ENCODE results near the gene BCL7A.

GRCh38 chr12:121981456-121981855, 40.2 kb upstream of the BCL7A start:
- no peak for TF ChIP-seq TAF1 (conservative IDR thresholded peaks at IDR 0.05)
- TF ChIP-seq, protein P1, sequence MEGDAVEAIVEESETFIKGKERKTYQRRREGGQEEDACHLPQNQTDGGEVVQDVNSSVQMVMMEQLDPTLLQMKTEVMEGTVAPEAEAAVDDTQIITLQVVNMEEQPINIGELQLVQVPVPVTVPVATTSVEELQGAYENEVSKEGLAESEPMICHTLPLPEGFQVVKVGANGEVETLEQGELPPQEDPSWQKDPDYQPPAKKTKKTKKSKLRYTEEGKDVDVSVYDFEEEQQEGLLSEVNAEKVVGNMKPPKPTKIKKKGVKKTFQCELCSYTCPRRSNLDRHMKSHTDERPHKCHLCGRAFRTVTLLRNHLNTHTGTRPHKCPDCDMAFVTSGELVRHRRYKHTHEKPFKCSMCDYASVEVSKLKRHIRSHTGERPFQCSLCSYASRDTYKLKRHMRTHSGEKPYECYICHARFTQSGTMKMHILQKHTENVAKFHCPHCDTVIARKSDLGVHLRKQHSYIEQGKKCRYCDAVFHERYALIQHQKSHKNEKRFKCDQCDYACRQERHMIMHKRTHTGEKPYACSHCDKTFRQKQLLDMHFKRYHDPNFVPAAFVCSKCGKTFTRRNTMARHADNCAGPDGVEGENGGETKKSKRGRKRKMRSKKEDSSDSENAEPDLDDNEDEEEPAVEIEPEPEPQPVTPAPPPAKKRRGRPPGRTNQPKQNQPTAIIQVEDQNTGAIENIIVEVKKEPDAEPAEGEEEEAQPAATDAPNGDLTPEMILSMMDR (IDR thresholded peaks at IDR 0.05; ENCODE audit: low read depth, low read length, missing input control): no peak
- TF ChIP-seq GABPA (IDR thresholded peaks at IDR 0.05 in 1 of 2, conservative IDR thresholded peaks at IDR 0.05 in 1 of 2): no peak
- no peak for TF ChIP-seq SP1 (IDR thresholded peaks at IDR 0.05)
- TF ChIP-seq, protein P2, sequence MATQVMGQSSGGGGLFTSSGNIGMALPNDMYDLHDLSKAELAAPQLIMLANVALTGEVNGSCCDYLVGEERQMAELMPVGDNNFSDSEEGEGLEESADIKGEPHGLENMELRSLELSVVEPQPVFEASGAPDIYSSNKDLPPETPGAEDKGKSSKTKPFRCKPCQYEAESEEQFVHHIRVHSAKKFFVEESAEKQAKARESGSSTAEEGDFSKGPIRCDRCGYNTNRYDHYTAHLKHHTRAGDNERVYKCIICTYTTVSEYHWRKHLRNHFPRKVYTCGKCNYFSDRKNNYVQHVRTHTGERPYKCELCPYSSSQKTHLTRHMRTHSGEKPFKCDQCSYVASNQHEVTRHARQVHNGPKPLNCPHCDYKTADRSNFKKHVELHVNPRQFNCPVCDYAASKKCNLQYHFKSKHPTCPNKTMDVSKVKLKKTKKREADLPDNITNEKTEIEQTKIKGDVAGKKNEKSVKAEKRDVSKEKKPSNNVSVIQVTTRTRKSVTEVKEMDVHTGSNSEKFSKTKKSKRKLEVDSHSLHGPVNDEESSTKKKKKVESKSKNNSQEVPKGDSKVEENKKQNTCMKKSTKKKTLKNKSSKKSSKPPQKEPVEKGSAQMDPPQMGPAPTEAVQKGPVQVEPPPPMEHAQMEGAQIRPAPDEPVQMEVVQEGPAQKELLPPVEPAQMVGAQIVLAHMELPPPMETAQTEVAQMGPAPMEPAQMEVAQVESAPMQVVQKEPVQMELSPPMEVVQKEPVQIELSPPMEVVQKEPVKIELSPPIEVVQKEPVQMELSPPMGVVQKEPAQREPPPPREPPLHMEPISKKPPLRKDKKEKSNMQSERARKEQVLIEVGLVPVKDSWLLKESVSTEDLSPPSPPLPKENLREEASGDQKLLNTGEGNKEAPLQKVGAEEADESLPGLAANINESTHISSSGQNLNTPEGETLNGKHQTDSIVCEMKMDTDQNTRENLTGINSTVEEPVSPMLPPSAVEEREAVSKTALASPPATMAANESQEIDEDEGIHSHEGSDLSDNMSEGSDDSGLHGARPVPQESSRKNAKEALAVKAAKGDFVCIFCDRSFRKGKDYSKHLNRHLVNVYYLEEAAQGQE (IDR thresholded peaks at IDR 0.05): no peak
- TF ChIP-seq ZBTB33 (IDR thresholded peaks at IDR 0.05): no peak
- TF ChIP-seq RAD21 (IDR thresholded peaks at IDR 0.05): no peak
- no peak for TF ChIP-seq FOXA1 (IDR thresholded peaks at IDR 0.05)
- TF ChIP-seq JUND (IDR thresholded peaks at IDR 0.05): no peak
